ENCODE measurements around the gene EHD3.

The EHD3 gene

DNA sequence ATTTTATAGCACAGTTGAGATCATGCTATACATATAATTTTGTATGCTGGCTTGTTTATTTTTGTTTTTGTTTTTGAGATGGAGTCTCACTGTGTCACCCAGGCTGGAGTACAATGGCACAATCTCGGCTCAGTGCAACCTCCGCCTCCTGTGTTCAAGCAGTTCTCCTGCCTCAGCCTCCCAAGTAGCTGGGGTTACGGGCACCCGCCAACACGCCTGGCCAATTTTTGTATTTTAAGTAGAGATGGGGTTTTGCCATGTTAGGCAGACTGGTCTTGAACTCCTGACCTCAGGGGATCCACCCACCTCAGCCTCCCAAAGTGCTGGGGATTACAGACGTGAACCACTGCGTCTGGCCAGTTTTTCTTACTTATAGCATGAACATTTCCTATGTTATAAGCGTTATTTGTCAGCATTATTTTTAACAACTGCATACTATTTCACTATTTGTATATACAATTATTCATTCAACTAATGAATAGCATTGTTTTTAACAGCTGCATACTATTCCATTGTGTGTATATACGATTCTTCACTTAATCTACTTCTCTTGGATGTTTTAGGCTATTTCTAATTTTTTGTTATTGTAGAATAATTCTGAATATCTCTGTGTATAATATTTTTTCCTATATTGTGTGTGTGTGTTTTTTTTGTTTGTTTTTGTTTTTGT, 3.5 kb downstream of the EHD3 start:
- no peak for DNase-seq

DNA sequence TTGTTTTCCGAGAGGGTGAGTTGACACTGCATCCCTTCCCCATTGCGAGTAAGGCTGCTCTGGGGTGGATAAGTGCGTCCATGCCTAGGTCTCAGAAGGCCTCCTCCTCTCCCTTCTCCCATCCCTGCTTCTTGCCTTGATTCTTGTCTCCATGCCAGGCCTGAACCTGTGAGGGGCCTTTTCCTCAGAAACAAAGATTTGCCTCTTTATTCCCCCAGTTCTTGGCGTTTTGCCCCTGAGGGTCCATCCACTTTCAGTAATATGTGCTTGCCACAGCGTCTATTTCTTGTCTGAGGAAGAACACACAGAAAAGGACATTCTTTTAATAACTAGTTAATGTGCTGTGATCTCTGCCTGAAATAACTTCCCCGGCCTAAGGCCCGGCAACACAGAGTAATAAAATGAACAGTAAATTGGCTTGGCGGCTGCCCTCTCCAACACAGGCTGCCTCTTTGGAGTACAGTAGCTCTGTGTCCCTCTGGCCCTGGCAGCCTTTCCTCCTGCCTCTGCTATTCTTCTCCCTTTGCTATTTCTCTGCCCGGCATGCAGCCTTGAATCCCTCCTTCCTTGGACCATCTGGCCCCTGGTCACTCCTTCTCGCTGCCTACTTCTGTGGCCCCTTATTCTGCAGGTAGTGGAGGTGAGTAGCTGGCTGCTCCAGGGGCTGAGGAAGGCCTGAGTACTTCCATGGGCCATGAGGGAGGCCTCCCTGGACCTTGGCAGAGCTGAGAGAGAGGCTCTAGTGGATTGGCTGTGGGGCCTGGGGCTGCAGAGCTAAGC, 4.4 kb downstream of the EHD3 start:
- DNase-seq: no peak

DNA sequence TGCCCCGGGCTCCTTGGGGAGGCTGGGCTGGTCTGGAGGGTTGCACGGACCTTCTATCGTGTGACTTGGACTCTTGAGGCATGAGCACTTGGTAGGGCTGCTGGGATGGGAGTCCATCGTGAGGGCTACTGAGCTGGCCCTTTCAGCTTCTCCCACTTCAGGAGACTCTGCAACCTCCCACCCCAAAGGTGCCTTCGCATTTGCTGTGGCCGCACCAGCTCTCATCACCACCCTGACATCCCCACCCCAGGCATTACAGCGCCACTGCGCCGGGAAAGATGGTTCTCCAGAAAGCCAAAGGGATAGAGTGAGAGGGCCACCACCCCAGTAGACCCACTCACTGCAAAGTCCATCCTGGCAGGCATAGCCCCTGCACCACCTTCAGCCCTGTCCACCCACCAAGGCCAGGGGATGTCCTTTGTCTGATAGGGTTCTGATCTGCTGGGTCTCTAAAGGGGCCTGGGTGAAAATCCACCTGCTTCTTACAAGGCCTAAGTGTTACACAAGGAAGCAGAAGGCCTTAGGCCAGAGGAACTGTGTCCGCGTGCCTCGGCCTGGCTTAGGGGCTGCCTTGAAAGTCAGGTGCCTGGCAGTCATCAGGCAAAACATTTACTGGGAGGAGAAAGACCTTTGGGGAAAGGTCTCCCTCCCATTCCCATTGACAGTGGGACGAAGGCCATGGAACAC, 5.1 kb downstream of the EHD3 start:
- DNase-seq: no peak

DNA sequence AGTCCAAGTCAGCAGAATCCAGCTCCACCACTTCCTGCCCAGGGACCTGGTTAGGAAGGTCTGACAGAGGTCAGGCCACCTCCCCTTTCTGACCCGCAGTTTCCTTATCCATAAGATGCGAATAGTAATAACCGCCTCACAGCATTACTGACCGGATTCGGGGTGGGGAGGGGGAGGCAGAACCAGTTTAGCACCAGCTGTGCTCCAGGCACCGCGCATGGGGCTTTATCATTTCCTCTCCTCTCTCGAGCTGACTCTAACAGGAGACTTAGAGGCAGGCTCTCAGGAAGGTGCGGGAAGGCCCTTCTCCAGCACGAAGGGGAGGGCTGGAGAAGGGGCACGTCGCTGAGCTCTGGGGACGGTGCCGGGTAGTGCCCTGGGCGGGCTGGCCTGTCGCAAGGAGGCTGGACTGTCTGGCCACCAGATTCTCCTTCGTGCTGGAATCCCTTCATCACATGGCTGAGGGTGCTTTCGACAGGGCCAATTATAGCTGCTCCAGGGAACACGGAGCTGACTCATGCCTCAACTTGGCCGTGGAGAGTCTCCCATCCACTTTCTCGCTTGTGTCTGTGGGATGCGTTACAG, 5.7 kb downstream of the EHD3 start:
- DNase-seq: no peak

DNA sequence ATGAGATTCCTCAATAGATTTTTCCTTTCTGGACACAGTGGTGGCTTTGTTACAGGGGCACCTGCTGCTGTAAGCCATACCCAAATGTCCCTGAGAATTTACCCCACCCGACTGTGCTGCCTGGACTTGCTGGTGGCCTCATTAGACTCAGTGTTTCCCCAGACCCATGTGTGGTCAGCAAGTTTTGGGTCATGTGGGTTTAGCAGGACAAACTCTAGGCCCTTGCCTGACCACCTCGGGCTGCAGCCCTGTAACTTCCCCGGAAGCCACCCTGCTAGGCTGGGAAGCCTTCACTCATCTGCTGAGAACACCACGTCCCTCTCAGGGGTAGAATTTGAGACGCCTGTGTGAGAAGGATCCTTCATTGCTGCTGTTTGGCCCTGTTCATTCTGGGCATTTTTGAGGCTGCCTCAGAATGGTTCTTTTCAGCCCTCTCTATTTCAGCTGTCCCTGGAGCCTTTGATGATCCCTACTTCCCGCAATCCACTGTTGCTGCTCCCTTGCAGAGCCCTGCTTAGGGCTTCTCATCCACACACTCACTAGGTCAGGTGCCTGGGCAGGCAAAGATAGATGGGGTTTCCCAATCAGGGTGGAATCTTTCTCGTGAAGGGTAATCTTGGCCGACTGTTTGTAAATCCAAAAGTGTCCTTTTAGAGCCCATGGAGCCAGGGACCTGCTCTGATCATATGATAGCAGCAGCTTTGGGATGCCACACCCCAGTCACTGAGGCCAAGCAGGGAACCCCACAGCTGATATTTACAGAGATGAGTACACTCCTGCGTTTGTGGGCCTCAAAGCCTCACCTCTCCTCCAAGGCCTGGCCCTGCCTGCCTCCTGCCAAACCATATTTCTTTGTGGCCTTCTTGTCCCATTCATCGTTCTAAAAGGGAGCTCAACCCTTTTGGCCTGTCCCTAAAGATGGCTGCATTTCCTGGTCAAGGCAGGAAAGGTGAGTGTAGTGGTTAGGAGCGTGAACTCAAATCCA, 6.7 kb downstream of the EHD3 start:
- DNase-seq: no peak

DNA sequence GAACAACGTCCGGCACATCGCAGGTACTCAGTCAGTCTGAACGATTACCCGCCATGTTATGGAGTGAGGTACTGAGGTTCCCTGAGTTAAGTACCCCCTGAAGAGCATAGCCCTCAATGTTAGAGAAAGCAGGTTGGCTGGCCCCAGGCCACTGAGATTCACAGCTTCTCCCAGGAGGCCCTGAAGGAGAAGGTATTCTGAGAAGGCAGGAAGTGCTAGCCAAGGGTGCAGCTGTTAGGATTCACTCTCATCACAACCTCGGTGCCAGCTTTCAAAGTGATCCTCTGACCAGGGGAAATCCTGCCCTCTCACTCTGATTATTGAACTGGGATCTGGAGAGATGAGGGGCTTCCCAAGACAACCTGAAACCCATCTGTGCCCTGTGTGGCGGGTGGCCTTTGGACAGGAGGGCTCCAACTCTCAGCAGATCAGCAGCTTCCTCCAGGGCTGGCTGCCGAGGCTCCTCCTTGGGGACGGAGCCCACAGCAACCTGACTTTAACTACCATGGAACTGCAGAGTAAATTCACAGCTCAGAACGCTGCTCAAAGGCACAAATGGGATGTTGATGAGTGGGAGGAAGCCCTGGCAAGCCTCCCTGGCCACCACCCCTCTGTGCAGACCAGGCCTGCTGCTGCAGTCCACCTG, 7.8 kb downstream of the EHD3 start:
- DNase-seq: no peak

DNA sequence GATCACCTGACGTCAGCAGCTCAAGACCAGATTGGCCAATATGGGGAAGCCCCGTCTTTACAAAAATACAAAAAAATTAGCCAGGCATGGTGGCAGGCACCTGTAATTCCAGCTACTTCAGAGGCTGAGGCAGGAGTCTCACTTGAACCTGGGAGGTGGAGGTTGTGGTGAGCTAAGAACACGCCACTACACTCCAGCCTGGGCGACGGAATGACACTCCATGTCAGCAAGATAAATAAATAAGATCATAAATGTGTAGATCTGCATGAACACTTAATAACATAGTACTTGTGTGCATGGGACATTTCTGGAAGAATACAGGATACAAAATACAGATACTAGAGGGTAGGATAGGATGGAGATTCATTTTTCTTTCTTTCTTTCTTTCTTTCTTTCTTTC, 9.1 kb downstream of the EHD3 start:
- no peak for DNase-seq

DNA sequence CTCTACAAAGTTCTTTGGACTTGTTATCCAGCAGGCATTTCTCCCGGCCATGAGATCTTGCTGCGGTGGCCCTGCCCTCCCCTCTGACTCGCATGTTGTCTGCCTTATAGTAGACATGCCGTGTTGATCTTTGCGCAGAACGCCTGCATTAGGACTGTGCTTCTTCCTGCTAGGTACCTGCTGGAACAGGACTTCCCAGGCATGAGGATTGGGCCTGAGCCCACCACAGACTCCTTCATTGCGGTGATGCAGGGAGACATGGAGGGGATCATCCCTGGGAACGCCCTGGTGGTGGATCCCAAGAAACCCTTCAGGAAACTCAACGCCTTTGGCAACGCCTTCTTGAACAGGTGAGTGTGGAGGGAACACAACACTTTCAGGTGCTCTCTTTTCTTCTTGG, 10.1 kb downstream of the EHD3 start:
- DNase-seq: no peak

DNA sequence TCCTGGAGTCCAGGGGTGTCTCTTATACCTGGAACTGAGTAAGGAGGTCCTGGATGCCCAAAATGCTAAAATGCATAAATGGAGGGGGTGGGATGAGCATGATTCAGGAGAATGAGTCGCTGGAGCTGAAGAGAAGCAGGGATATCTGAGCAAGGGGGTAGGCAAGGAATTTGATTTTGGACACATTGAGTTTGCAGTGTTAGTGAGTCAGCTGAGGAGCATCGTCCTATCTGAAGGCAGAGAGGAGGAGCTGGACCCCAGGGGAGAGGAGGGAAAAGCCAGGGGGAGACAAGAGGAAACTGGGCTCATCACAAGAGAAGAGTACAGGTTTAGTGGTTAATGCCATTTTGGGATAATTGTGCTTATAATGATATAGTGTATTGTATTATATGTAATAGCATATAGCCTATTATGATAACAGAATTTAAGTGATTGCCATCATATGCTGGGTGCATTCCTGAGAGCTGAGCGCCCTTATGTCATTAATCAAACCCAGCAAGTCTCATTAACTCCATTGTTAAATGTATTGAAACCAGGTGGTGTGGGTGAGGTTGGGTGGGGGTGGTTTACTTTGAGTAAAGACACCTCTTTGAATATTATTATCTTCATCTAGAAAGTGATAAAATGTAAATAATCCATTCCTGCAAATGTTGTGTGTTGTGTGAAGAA, 12.4 kb downstream of the EHD3 start:
- no peak for DNase-seq

DNA sequence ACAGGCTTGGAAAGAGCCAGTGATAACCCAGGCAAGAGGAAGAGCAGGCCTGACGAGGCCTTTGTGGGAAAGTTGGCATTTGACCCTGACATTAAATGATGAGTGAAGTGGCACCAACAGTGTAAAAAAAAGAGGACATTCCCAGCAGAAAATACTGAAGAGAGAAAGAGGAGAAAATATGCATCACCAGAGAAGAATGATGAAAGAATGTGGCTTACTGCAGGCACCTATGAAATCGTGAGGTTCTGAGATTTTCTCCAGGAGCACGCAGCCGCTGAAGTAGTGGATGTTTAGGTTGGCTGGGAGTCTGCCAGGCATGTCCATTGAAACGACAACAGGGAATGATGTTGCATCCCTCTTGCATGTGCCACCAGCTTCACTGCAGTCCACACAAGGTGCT, 13.8 kb downstream of the EHD3 start:
- no peak for DNase-seq

DNA sequence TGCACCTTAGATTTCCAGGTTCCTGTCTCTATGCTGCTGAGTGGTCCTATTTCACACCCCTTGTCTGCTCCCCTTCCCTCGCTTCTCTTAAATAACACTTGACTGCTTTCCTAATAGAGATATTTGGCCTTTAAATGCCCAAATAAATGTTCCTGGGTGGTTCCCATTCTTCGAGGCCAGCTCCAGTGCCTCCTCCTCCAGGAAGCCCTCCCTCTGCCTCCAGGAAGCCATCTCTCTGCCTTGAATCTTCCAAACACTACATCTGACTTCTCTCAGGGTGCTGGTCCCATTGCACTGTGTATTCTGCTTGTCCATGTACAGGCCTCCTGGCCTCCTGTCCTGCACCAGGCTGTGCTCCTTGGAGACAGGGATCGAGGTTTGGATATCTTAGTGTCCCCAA, 14.2 kb downstream of the EHD3 start:
- no peak for DNase-seq

DNA sequence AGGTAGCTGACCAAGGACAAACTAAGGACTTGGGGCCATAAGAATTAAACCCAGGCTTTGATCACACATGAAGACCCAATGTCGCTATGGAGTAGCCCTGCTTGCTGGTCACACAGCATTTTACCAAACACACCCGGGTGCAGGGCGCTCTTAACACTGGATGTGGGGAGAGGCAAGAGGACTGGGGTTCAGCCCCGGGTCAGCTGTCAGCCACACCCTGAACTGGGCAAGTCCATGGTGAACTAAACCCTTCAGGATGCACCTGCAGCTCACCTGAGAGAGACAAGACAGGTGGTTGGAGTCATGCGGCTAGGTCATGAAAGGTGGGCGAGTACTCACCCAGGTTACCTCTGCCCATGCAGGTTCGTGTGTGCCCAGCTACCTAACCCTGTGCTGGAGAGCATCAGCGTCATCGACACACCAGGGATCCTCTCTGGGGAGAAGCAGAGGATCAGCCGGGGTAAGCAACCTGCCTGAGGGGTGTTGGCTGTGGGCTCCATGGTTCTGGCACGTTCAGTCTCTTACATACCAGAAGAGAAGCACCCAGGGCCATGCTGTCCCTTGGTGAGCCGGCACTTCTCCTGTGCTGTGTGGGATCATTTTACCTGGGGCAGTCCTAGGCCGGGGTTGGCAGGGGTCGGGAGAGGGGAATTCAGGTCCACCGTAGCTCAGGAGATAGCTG, 15.2 kb downstream of the EHD3 start:
- no peak for DNase-seq

DNA sequence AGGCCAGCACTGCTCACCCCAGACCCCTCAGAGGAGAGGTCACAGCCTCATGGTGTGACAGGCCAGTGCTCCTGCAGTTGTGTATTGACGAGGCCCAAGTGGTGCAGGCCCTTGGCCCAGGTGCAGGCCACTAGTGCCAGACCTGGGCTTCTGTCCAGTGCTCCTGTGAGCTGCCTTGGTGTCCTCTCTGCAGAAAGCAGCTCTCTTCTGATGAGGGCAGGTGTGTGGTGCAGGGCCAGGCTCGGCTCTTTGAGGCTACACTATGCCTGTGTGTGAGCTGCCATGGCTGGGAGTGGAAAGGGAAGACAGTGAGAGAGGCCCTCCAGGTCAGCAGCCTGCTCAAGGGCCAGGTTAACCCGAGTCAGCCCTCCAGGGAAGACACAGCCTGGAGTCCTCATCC, 17.1 kb downstream of the EHD3 start:
- DNase-seq: no peak

DNA sequence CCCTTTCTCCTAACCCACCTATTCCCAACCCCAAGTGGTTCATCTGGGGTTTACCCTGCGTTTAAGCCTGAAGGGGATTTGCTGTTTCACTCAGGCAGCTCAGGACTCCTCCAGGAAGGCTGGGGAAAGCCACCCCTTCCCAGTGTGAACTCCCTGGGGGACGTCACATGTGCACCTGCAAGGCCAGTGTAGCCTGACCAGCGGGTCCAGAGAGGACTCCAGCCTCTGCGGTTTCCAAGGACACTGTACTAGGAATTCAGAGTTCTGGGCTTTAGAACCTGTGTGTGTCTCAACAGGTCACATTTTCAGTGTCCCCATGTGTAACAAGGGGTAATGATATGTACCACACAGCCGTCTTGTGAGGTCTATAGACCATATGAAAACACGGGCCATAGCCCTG, 17.9 kb downstream of the EHD3 start:
- DNase-seq: no peak

DNA sequence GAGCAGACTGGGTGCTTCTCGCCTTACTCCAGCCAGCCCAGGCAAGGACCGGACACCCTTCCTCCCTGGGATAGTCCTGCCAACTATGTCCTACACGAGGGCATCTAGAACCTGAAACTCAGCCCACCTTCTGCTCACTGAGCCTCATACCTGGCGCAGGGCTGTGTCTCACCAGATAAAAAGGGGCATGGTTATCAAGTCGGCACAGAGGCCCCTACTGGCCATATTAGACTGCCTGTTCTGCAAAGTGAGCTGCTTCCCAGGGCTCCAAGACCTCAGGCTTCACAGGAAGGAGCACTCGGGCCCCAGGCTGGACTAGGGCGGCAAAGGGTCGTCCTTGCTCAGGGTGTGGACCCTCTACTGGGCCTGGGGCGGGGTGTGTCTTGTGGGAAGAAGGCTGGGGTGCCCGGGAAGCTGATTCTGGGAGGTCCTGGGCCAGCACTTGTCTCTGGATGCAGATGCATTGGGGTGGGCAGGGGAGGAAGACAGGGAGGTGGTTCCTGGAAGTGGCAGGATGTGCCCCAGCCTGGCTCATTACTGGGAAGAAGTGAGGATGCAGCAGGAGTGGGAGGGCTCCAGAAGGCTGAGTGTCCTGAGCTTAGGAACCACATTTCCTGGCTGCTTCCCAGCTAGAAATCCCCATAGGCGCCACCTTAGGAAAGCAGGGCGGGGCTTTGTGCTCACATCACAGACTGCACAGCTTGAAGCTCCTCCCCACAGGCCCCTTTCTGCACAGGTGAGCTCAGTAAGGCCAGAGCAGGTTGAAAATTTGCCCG, 19.6 kb downstream of the EHD3 start:
- DNase-seq: peak; percentile 3

DNA sequence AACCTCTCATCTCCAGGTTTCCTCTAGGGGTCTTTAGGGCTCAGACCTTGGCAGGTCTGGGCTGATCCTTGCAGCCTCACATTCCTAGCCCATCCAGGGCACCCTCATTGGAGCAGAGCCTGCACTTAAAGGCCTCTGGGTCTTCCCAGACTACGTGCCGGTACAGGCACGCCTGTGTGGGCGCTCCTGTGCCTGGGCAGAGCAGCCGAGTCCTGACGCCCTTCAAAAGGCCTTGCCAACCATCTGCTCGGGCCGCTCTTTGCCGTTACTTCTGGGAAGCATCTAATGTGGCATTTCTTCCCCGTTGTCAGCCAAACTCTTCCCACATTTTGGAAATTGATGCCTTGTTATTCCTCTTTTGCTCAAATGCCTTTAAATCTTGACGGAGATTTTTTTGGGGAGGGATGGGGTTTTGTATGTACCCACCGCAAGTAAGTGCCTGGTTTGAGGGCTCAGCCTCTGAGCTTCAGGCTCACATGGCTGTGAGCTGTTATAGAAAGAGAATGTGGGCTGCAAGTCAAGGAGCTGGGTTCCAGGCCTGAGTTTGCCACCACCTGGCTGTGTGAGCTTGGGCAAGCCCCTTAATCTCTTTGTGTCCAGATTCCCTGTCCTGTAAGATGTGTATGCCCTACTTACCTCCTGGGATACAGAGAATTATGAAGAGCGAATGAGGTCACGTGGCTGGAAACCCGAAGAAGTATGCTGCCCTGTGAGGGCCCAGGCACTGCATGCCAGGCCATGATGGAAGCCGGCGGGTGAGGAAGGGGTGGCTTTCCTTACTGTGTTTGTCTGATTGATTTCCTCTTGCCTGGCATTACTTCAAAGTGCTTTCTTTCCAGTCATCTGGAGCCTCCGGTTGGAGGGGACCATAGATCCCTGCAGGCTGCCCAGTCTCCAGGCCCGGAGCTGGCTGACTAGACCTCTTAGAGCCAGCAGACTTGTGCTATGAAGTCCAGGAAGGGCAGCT, 20.6 kb downstream of the EHD3 start:
- DNase-seq: no peak

DNA sequence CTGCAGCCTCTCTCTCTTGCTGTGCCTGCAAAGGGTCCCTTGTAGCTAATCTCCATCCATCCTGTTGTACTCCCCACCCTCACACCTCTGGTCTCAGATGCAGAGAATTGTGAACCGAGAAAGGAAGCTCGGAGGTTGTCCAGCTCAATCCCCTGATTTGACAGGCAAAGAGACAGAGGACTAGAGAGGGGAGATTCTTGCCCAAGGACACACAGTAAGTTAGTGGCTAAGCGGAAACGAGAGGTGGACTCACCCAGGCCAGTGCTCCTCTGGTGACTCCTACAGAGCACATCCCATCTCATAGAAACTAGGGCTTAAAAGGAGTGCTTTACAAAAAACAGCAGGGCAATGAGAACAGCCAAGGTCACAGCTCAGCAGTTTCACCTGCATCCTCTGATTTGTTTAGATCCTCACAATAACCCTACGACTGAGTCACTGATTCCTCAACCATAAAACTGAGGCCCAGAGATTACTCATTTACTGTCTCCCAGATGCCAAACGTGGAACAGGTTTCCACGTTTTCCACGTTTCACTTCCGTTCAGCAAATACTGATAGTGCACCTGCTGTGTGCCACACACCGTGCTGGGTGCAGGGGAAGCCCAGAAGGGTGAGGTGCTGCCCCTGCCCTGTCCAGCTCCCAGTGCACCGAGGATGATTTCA, 22.1 kb downstream of the EHD3 start:
- DNase-seq: no peak

Data from NCI-H2171 (cell line).